ENCODE data around the gene ARRB1. TPM values are rescaled to one million over a fixed set of nuclear protein-coding genes. Genes with fewer than 3 reads are reported as not detected.

Gene ARRB1
- total and polyA plus RNA-seq, 7 donors = 3.6 to 17.3 (median 7.4) TPM

DNA sequence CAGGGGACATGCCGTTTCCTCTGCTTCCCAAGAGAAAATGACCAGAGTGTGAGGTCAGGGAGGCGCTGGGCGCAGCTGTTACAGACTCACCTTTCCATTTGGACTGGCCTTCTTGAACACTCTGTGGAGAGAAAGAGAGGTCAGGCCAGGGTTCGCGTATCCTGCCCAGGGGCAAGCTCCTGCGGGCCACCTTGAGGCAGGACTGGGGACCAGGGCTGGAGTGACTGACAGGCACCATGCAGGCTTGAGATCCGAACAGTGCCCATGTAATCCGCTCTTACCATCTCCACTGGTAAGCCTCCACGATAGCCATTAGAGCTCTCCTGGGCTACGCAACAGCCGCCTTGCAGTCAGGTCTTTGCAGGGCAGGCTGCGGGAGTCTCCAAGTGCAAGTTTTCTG is 61.5 kb downstream of the ARRB1 start:
- peaks cover 0 to 9% of the 10 kb centered on the region in 2 donors for H3K36me3 ChIP-seq (ENCODE audit: insufficient read depth in 1 of 2, low read depth in 1 of 2)
- ATAC-seq = no peak

DNA sequence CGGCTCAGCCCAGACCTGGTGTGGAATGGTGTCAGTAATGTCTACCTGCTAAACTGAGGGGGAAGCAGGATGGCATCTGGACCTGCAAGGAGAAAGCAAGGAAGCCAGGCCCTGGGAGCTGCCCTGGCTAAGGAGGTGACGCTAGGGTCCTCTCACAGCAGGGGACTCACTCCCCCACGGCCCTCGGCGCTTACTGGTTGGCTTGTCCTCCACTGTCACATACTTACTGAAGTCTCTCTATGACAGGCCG is 62.0 kb downstream of the ARRB1 start:
- no peak overlapping the region for H3K27ac ChIP-seq
- 76 to 82% (median 77%) methylated on average over 6 of the region's 6 CpGs for WGBS, 3 donors
- H3K27me3 ChIP-seq (ENCODE audit: insufficient read depth in 3 of 3, low read length in 2 of 3) = no peaks in the 10 kb centered on the region
- TF ChIP-seq, protein P1, sequence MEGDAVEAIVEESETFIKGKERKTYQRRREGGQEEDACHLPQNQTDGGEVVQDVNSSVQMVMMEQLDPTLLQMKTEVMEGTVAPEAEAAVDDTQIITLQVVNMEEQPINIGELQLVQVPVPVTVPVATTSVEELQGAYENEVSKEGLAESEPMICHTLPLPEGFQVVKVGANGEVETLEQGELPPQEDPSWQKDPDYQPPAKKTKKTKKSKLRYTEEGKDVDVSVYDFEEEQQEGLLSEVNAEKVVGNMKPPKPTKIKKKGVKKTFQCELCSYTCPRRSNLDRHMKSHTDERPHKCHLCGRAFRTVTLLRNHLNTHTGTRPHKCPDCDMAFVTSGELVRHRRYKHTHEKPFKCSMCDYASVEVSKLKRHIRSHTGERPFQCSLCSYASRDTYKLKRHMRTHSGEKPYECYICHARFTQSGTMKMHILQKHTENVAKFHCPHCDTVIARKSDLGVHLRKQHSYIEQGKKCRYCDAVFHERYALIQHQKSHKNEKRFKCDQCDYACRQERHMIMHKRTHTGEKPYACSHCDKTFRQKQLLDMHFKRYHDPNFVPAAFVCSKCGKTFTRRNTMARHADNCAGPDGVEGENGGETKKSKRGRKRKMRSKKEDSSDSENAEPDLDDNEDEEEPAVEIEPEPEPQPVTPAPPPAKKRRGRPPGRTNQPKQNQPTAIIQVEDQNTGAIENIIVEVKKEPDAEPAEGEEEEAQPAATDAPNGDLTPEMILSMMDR (IDR thresholded peaks at IDR 0.05) = no peak
- no peaks in the 10 kb centered on the region for H3K4me1 ChIP-seq
- no peaks in the 10 kb centered on the region for H3K9me3 ChIP-seq
- ATAC-seq (no peak), DNase-seq (peak in 1 of 2 donors; percentile 15)
- intact Hi-C loops (cut with DNase I) = no loop called here
- H3K36me3 ChIP-seq (ENCODE audit: insufficient read depth in 1 of 2, low read depth in 1 of 2) = peaks cover 0 to 9% of the 10 kb centered on the region in 2 donors
- H3K4me3 ChIP-seq = no peak overlapping the region

More for the DNA sequence above, 61.5 kb downstream of the ARRB1 start:
- Histone ChIP-seq H3K27ac (no peak overlapping the region), H3K27me3 (ENCODE audit: insufficient read depth in 3 of 3, low read length in 2 of 3) (no peaks in the 10 kb centered on the region), H3K4me1 (no peaks in the 10 kb centered on the region), H3K4me3 (no peak overlapping the region), H3K9me3 (no peaks in the 10 kb centered on the region)
- intact Hi-C loops (cut with DNase I) = no loop called here
- WGBS, 3 donors = 90 to 93% (median 90%) methylated on average over 12 of the region's 12 CpGs
- DNase-seq = peak in 1 of 2 donors; percentile 20
- TF ChIP-seq, protein P1 (IDR thresholded peaks at IDR 0.05) = no peak

DNA sequence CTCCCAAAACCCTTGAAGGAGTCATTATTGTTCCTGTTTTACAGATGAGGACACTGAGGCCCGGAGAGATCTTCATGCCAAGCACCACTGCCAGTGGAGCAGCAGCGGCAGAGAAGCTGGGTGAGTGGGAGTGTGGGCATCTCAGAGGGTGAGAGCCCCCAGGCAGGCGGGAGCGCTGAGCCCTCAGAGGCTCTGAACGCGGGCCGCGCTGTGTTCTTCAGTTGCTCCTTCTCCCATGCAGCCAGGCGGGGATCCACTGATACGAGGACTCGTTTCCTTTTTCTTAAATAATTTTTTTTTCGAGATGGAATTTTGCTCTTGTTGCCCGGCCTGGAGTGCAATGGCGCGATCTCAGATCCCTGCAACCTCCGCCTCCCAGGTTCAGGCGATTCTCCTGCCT is 63.9 kb downstream of the ARRB1 start:
- intact Hi-C loops (cut with DNase I) = no loop called here
- no peaks in the 10 kb centered on the region for H3K4me1 ChIP-seq
- DNase-seq = peak in 1 of 2 donors; percentile 41
- no peak overlapping the region for H3K4me3 ChIP-seq
- H3K9me3 ChIP-seq = no peaks in the 10 kb centered on the region
- TF ChIP-seq, protein P1 (IDR thresholded peaks at IDR 0.05) = no peak
- H3K27ac ChIP-seq = no peak overlapping the region
- no peaks in the 10 kb centered on the region for H3K27me3 ChIP-seq (ENCODE audit: insufficient read depth in 3 of 3, low read length in 2 of 3)
- 94 to 97% (median 96%) methylated on average over 17 of the region's 17 CpGs for WGBS, 3 donors
- no peak for ATAC-seq
- peaks cover 0 to 9% of the 10 kb centered on the region in 2 donors for H3K36me3 ChIP-seq (ENCODE audit: insufficient read depth in 1 of 2, low read depth in 1 of 2)

DNA sequence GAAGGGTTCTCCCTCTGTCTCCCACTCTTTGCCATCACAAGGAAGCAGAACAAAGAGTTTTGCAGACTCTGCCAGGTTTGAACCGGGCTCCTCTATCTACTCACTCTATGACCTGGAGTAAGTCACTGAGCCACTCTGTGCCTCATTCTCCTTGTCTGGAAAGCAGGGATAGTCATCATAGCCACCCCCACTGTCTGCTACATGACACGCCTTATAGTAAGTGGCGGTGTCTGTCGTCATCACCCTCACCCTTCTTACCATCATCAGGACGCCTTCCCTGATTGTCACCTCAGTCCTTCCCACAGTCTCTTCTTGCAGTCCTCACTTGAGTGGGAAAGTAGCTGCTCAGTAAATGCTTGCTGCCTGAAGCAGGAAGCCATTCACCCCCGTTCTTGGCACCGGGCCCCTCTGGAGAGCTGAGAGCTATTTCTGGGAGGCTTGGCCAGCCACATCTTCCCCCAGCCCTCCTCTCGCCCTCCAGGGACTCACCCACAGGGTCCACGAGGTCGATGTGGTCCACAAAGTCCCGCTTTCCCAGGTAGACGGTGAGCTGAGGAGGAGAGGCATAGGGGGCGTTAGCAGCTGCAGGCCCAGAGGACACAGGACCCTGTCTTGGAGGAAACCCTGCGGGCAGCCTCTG is 64.5 kb downstream of the ARRB1 start:
- TF ChIP-seq, protein P1 (IDR thresholded peaks at IDR 0.05) = no peak
- H3K4me1 ChIP-seq = no peaks in the 10 kb centered on the region
- no peak overlapping the region for H3K27ac ChIP-seq
- DNase-seq (peak in 1 of 2 donors; percentile 38), ATAC-seq (no peak)
- 76 to 83% (median 79%) methylated on average over 14 of the region's 14 CpGs for WGBS, 3 donors
- no peak overlapping the region for H3K4me3 ChIP-seq
- peaks cover 0 to 9% of the 10 kb centered on the region in 2 donors for H3K36me3 ChIP-seq (ENCODE audit: insufficient read depth in 1 of 2, low read depth in 1 of 2)
- intact Hi-C loops (cut with DNase I) = no loop called here
- H3K27me3 ChIP-seq (ENCODE audit: insufficient read depth in 3 of 3, low read length in 2 of 3) = no peaks in the 10 kb centered on the region
- H3K9me3 ChIP-seq = no peaks in the 10 kb centered on the region

DNA sequence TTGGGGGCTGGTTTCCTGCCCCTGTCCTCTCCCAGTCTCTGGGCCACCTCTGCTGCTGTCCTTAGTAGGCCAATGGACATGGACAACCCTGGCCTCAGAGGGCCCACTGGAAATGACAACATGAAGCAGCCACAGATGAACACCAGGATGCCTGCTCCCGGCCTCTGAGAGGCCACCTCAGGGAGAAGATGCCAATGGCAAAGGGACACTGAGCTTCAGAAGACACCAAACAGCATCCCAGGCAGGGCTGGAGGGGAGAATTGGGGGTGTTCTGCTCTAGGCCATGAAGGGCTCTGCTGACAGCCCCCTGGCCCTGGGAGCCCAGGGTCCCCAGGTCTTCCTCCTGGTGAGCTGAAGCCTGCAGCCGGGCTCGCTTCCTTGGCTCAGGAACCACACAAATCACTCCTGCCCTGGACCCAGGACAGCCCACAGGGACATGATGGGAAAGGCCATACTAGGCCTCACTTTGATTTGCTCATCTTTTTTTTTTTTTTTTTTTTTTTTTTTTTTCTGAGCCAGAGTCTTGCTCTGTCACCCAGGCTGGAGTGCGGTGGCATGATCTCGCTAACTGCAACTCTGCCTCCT is 65.6 kb downstream of the ARRB1 start:
- intact Hi-C loops (cut with DNase I) = no loop called here
- no peak overlapping the region for H3K4me3 ChIP-seq
- 93 to 97% (median 95%) methylated on average over 5 of the region's 5 CpGs for WGBS, 3 donors
- no peaks in the 10 kb centered on the region for H3K27me3 ChIP-seq (ENCODE audit: insufficient read depth in 3 of 3, low read length in 2 of 3)
- ATAC-seq = no peak
- no peak overlapping the region for H3K27ac ChIP-seq
- TF ChIP-seq, protein P1 (IDR thresholded peaks at IDR 0.05) = no peak
- peak in 1 of 2 donors; percentile 27 for DNase-seq
- no peaks in the 10 kb centered on the region for H3K4me1 ChIP-seq
- peaks cover 0 to 9% of the 10 kb centered on the region in 2 donors for H3K36me3 ChIP-seq (ENCODE audit: insufficient read depth in 1 of 2, low read depth in 1 of 2)
- H3K9me3 ChIP-seq = no peaks in the 10 kb centered on the region

All from psoas muscle (tissue), 8 donors.